SK-N-SH treated with all-trans-retinoic acid at 6 μM for 48 hours (cell line): ENCODE data around the gene RERE.

Experiments used
- ATAC-seq: fragments of 200-7000 bp; cut with Tn5 transposase; 3 replicates; pipeline ENCODE4 v1.9.1; 2020; ENCODE audit warnings: mild to moderate bottlenecking, moderate library complexity
- ARNTL ChIP-seq: fragments of 450-650 bp; formaldehyde crosslinking; IDR thresholded peaks from 2 replicates; pipeline ENCODE4 v1.5.0; 2020; ENCODE audit warnings: low read depth, mild to moderate bottlenecking, moderate library complexity, borderline replicate concordance
- CREB5 ChIP-seq: fragments of 250-450 bp; sonication (Bioruptor Pico); IDR thresholded peaks from 2 replicates; pipeline ENCODE4 v1.5.1; 2020; ENCODE audit warnings: low read depth, mild to moderate bottlenecking, moderate library complexity
- CSDC2 ChIP-seq: fragments of 250-450 bp; sonication (Bioruptor Pico); IDR thresholded peaks from 2 replicates; pipeline ENCODE4 v1.5.0; 2020; ENCODE audit warnings: mild to moderate bottlenecking, moderate library complexity
- ESRRG ChIP-seq: fragments of 250-450 bp; sonication (Bioruptor Pico); IDR thresholded peaks from 2 replicates; pipeline ENCODE4 v1.6.1; 2021; ENCODE audit warnings: mild to moderate bottlenecking
- GLIS3 ChIP-seq: fragments of 250-450 bp; sonication (Bioruptor Pico); IDR thresholded peaks from 2 replicates; pipeline ENCODE4 v1.5.0; 2020; ENCODE audit warnings: mild to moderate bottlenecking, moderate library complexity
- ISL1 ChIP-seq: fragments of 250-450 bp; sonication (Bioruptor Pico); IDR thresholded peaks from 2 replicates; pipeline ENCODE4 v2.1.2; 2022; ENCODE audit warnings: mild to moderate bottlenecking, moderate library complexity
- OSR1 ChIP-seq: fragments of 250-450 bp; sonication (Bioruptor Pico); IDR thresholded peaks from 2 replicates; pipeline ENCODE4 v1.8.0; 2022; ENCODE audit warnings: moderate library complexity, mild to moderate bottlenecking, inconsistent platforms
- PATZ1 ChIP-seq: fragments of 250-450 bp; sonication (Bioruptor Pico); IDR thresholded peaks from 2 replicates; pipeline ENCODE4 v1.8.0; 2020; ENCODE audit warnings: mild to moderate bottlenecking, moderate library complexity, borderline replicate concordance
- POU6F1 ChIP-seq: fragments of 250-450 bp; sonication (Bioruptor Pico); IDR thresholded peaks from 2 replicates; pipeline ENCODE4 v1.8.0; 2021; ENCODE audit warnings: low read depth, mild to moderate bottlenecking, moderate library complexity, borderline replicate concordance
- PPARA ChIP-seq: fragments of 250-450 bp; sonication (Bioruptor Pico); IDR thresholded peaks from 2 replicates; pipeline ENCODE4 v1.5.0; 2020; ENCODE audit warnings: mild to moderate bottlenecking, borderline replicate concordance
- RARB ChIP-seq: fragments of 250-450 bp; sonication (Bioruptor Pico); IDR thresholded peaks from 2 replicates; pipeline ENCODE4 v1.8.0; 2021; ENCODE audit warnings: mild to moderate bottlenecking, moderate library complexity
- TCF4 ChIP-seq: fragments of 250-450 bp; sonication (Bioruptor Pico); IDR thresholded peaks from 2 replicates; pipeline ENCODE4 v1.8.0; 2021; ENCODE audit warnings: mild to moderate bottlenecking, moderate library complexity, borderline replicate concordance
- TOX ChIP-seq: fragments of 250-450 bp; sonication (Bioruptor Pico); IDR thresholded peaks from 2 replicates; pipeline ENCODE4 v1.8.0; 2021; ENCODE audit warnings: mild to moderate bottlenecking, moderate library complexity, borderline replicate concordance
- TSHZ2 ChIP-seq: fragments of 250-450 bp; sonication (Bioruptor Pico); IDR thresholded peaks from 2 replicates; pipeline ENCODE4 v1.5.0; 2020; ENCODE audit warnings: mild to moderate bottlenecking, moderate library complexity
- ZC3H10 ChIP-seq: fragments of 250-450 bp; sonication (Bioruptor Pico); IDR thresholded peaks from 2 replicates; pipeline ENCODE4 v1.5.1; 2021; ENCODE audit warnings: mild to moderate bottlenecking, moderate library complexity
- ZFP3 ChIP-seq: fragments of 250-450 bp; sonication (Bioruptor Pico); IDR thresholded peaks from 2 replicates; pipeline ENCODE4 v1.5.0; 2020; ENCODE audit warnings: mild to moderate bottlenecking, moderate library complexity
- ZFP30 ChIP-seq: fragments of 450-650 bp; formaldehyde crosslinking; IDR thresholded peaks from 2 replicates; pipeline ENCODE4 v1.5.0; 2022; ENCODE audit warnings: mild to moderate bottlenecking, moderate library complexity
- ZNF565 ChIP-seq: fragments of 450-650 bp; formaldehyde crosslinking; conservative IDR thresholded peaks from 2 replicates; pipeline ENCODE4 v1.5.0; 2020; ENCODE audit warnings: low read depth, mild to moderate bottlenecking, moderate library complexity
- ZNF70 ChIP-seq: fragments of 450-650 bp; formaldehyde crosslinking; IDR thresholded peaks from 2 replicates; pipeline ENCODE4 v1.5.0; 2020; ENCODE audit warnings: mild to moderate bottlenecking, moderate library complexity
- ZNF8 ChIP-seq: fragments of 450-650 bp; formaldehyde crosslinking; IDR thresholded peaks from 2 replicates; pipeline ENCODE4 v1.5.0; 2020; ENCODE audit warnings: mild to moderate bottlenecking, moderate library complexity

Gene RERE

GRCh38 chr1:8866173-8866791, 48.8 kb upstream of the RERE start:
- TF ChIP-seq CSDC2 (CRISPR knock-in tag) (no peak), ESRRG (CRISPR knock-in tag) (no peak), TSHZ2 (CRISPR knock-in tag) (no peak), GLIS3 (CRISPR knock-in tag) (no peak), ZNF70 (CRISPR knock-in tag) (no peak), TOX (no peak), TCF4 (CRISPR knock-in tag) (no peak), ZFP3 (CRISPR knock-in tag) (no peak), CREB5 (CRISPR knock-in tag) (no peak), ARNTL (CRISPR knock-in tag) (no peak), ZNF8 (CRISPR knock-in tag) (no peak), POU6F1 (CRISPR knock-in tag) (no peak), ZFP30 (CRISPR knock-in tag) (no peak), PPARA (no peak), PATZ1 (CRISPR knock-in tag) (no peak), OSR1 (CRISPR knock-in tag) (no peak), ZNF565 (CRISPR knock-in tag) (no peak)

GRCh38 chr1:8864713-8865344, 47.4 kb upstream of the RERE start:
- ATAC-seq = no peak
- no peak for TF ChIP-seq ZFP30 (CRISPR knock-in tag)
- no peak for TF ChIP-seq TCF4 (CRISPR knock-in tag)
- TF ChIP-seq ZC3H10 (CRISPR knock-in tag) = no peak
- TF ChIP-seq GLIS3 (CRISPR knock-in tag) = no peak
- no peak for TF ChIP-seq ARNTL (CRISPR knock-in tag)
- no peak for TF ChIP-seq POU6F1 (CRISPR knock-in tag)
- no peak for TF ChIP-seq ISL1
- no peak for TF ChIP-seq PATZ1 (CRISPR knock-in tag)
- no peak for TF ChIP-seq ZNF70 (CRISPR knock-in tag)
- TF ChIP-seq TOX = no peak
- TF ChIP-seq TSHZ2 (CRISPR knock-in tag) = no peak
- no peak for TF ChIP-seq RARB (CRISPR knock-in tag)
- TF ChIP-seq ZNF565 (CRISPR knock-in tag) = no peak

More at GRCh38 chr1:8866173-8866791, 48.8 kb upstream of the RERE start:
- peak; percentile 2; the same call in 1 of the 3 replicates for ATAC-seq
